HPDE6-E6E7 (cell line): ENCODE measurements around the gene TESMIN.

Experiments
- DNase-seq: peaks from one replicate; pipeline ENCODE4 v3.0.0; 2011; ENCODE audit warnings: missing footprints; ENCODE audit errors: extremely low spot score

Gene TESMIN

GRCh38 chr11:68683536-68684384 lies 67.6 kb downstream of the TESMIN start:
- DNase-seq: no peak

- no peak for DNase-seq
Observed at GRCh38 chr11:68683121-68683520, 68.2 kb downstream of the TESMIN start.

- no peak for DNase-seq
Observed at GRCh38 chr11:68682531-68682961, 68.8 kb downstream of the TESMIN start.

GRCh38 chr11:68680541-68681231 lies 70.6 kb downstream of the TESMIN start:
- DNase-seq: no peak

- DNase-seq: no peak
Observed at GRCh38 chr11:68678031-68678441, 73.3 kb downstream of the TESMIN start.

- peak; percentile 36 for DNase-seq
Observed at GRCh38 chr11:68677432-68677831, 73.9 kb downstream of the TESMIN start.

- no peak for DNase-seq
Observed at GRCh38 chr11:68674461-68674860, 76.9 kb downstream of the TESMIN start.

- DNase-seq: no peak
Observed at GRCh38 chr11:68673991-68674390, 77.3 kb downstream of the TESMIN start.

- no peak for DNase-seq
Observed at GRCh38 chr11:68673306-68673945, 77.9 kb downstream of the TESMIN start.

GRCh38 chr11:68670208-68670992 lies 80.9 kb downstream of the TESMIN start:
- no peak for DNase-seq

GRCh38 chr11:68669301-68670090 lies 81.8 kb downstream of the TESMIN start:
- no peak for DNase-seq

GRCh38 chr11:68667511-68668500 lies 83.5 kb downstream of the TESMIN start:
- no peak for DNase-seq

- DNase-seq: no peak
Observed at GRCh38 chr11:68666849-68667248, 84.5 kb downstream of the TESMIN start.

GRCh38 chr11:68665436-68665835 lies 85.9 kb downstream of the TESMIN start:
- DNase-seq: no peak

- no peak for DNase-seq
Observed at GRCh38 chr11:68664906-68665305, 86.4 kb downstream of the TESMIN start.

GRCh38 chr11:68664141-68664540 lies 87.2 kb downstream of the TESMIN start:
- no peak for DNase-seq

GRCh38 chr11:68663482-68664010 lies 87.8 kb downstream of the TESMIN start:
- DNase-seq: no peak

- DNase-seq: no peak
Observed at GRCh38 chr11:68661697-68662603, 89.4 kb downstream of the TESMIN start.
